Colonic mucosa (tissue), 4 donors: ENCODE measurements around the gene SELENBP1. TPM values are rescaled to one million over a fixed set of nuclear protein-coding genes. Genes with fewer than 3 reads are reported as not detected.

Experiments
- DNase-seq: peaks from one replicate; pipeline ENCODE4 v3.0.0-alpha.2; 2020
- H3K27ac ChIP-seq: fragments of 200-600 bp; one replicate; pipeline ENCODE4 v1.8.0; 2021
- H3K27me3 ChIP-seq: fragments of 200-600 bp; one replicate; pipeline ENCODE4 v1.8.0; 2021
- H3K36me3 ChIP-seq: fragments of 200-600 bp; one replicate; pipeline ENCODE4 v1.8.0; 2021
- H3K4me1 ChIP-seq: fragments of 200-600 bp; one replicate; pipeline ENCODE4 v1.8.0; 2021; ENCODE audit warnings: mild to moderate bottlenecking
- H3K4me3 ChIP-seq: fragments of 200-600 bp; one replicate; pipeline ENCODE4 v1.8.0; 2021
- H3K9ac ChIP-seq, 2 donors: one replicate each; pipeline ENCODE4 v1.7.0; 2013; ENCODE audit warnings: control low read depth in 2 of 2, low read depth in 2 of 2, low read length in 2 of 2
- H3K9me3 ChIP-seq: fragments of 200-600 bp; one replicate; pipeline ENCODE4 v1.8.0; 2021
- CTCF ChIP-seq: fragments of 200-600 bp; IDR thresholded peaks from one replicate; pipeline ENCODE4 v1.8.0; 2022; ENCODE audit warnings: antibody characterized with exemption, mild to moderate bottlenecking
- intact Hi-C: fragments of 100-400 bp; cut with DNase I; formaldehyde crosslinking; loops from one replicate; pipeline ENCODE4 v1.14.1; 2022
- total RNA-seq, 2 donors: library from RNA; stranded (reverse); fragmentation: NEBNext Ultra II Directional in 1 of 2; extraction: Animal tissue kit (Norgen Biotek cat#: 25700) in 1 of 2; gene quantifications; one replicate each; pipeline ENCODE4 v1.2.1, GENCODE V29; 2021
- donor health status: healthy.
- donor health status: DM: no; HTN: no; CAD: no.
- donor health status: DM: no; HTN: no; CAD: no.

The SELENBP1 gene
- total RNA-seq, 2 donors from 2014 or later: 744 to 902 TPM

- no peak overlapping the region for H3K27ac ChIP-seq
- no peaks in the 10 kb centered on the region for H3K27me3 ChIP-seq
- H3K36me3 ChIP-seq: peaks cover 7% of the 10 kb centered on the region
- no peak for DNase-seq
- peak overlapping the region in 1 of 2 donors; percentile 81 for H3K9ac ChIP-seq
- no peak overlapping the region for H3K4me3 ChIP-seq
- no peak for TF ChIP-seq CTCF
- peaks cover 3% of the 10 kb centered on the region for H3K4me1 ChIP-seq
- H3K9me3 ChIP-seq: no peaks in the 10 kb centered on the region
- intact Hi-C loops: no loop called here
Observed at GRCh38 chr1:151369302-151369610, 3.2 kb downstream of the SELENBP1 start.

- intact Hi-C loops: no loop called here
- Histone ChIP-seq H3K27ac (no peak overlapping the region), H3K9ac (no peak overlapping the region), H3K27me3 (no peaks in the 10 kb centered on the region), H3K36me3 (peaks cover 7% of the 10 kb centered on the region), H3K4me1 (no peaks in the 10 kb centered on the region), H3K4me3 (no peak overlapping the region), H3K9me3 (no peaks in the 10 kb centered on the region)
- no peak for TF ChIP-seq CTCF
- peak; percentile 68 for DNase-seq
Observed at GRCh38 chr1:151368393-151369301, 3.9 kb downstream of the SELENBP1 start.

- Histone ChIP-seq H3K4me3 (no peak overlapping the region), H3K4me1 (no peaks in the 10 kb centered on the region), H3K27me3 (no peaks in the 10 kb centered on the region), H3K36me3 (peaks cover 7% of the 10 kb centered on the region), H3K27ac (no peak overlapping the region), H3K9me3 (no peaks in the 10 kb centered on the region), H3K9ac (no peak overlapping the region)
- intact Hi-C loops: no loop called here
- no peak for TF ChIP-seq CTCF
- DNase-seq: no peak
Observed at GRCh38 chr1:151367658-151368392, 4.7 kb downstream of the SELENBP1 start.

GRCh38 chr1:151364996-151365395, 7.5 kb downstream of the SELENBP1 start:
- H3K36me3 ChIP-seq: peaks cover 7% of the 10 kb centered on the region
- DNase-seq: no peak

More at GRCh38 chr1:151364996-151365395, 7.5 kb downstream of the SELENBP1 start:
- no peak for TF ChIP-seq CTCF
- Histone ChIP-seq H3K4me1 (no peaks in the 10 kb centered on the region), H3K4me3 (no peak overlapping the region), H3K27ac (no peak overlapping the region), H3K9me3 (no peaks in the 10 kb centered on the region), H3K9ac (no peak overlapping the region), H3K27me3 (no peaks in the 10 kb centered on the region)
- intact Hi-C loops: no loop called here
